Gastroesophageal sphincter (tissue), 4 donors: ENCODE results near the gene MTX2. TPM values are rescaled to one million over a fixed set of nuclear protein-coding genes. Genes with fewer than 3 reads are reported as not detected.

Experiments
- ATAC-seq: fragments of 150-250 bp; one replicate; pipeline ENCODE4 v1.9.1; 2016; ENCODE audit warnings: mild to moderate bottlenecking, moderate library complexity
- H3K27ac ChIP-seq, 4 donors: fragments of 200-600 bp; sonication (generic) in 3 of 4; 1 replicate in 3 of 4; 2 replicates in 1 of 4; pipeline ENCODE4 v1.5.1; 2016 to 2019
- H3K27me3 ChIP-seq: fragments of 200-600 bp; sonication (generic); one replicate; pipeline ENCODE4 v1.5.1; 2019
- H3K36me3 ChIP-seq, 2 donors: fragments of 200-600 bp; sonication (generic); one replicate each; pipeline ENCODE4 v1.5.1; 2019; ENCODE audit warnings: control low read depth in 1 of 2
- H3K4me1 ChIP-seq, 3 donors: fragments of 200-600 bp; sonication (generic); 1 replicate in 2 of 3; 2 replicates in 1 of 3; pipeline ENCODE4 v1.5.1; 2016 to 2019; ENCODE audit warnings: control low read depth in 2 of 3
- H3K4me3 ChIP-seq, 2 donors: fragments of 200-600 bp; sonication (generic); one replicate each; pipeline ENCODE4 v1.5.1; 2019; ENCODE audit warnings: mild to moderate bottlenecking in 1 of 2, moderate library complexity in 1 of 2
- H3K9me3 ChIP-seq, 3 donors: fragments of 200-600 bp; sonication (generic); one replicate each; pipeline ENCODE4 v1.5.1; 2017 to 2019; ENCODE audit warnings: control low read depth in 2 of 3
- EP300 ChIP-seq: sonication (generic); formaldehyde crosslinking; IDR thresholded peaks from one replicate; pipeline ENCODE4 v1.6.1; 2017; ENCODE audit warnings: antibody characterized with exemption, mild to moderate bottlenecking
- POLR2A ChIP-seq, 2 donors: fragments of 450-650 bp; IDR thresholded peaks; one replicate each; pipeline ENCODE4 v1.6.1; 2017; ENCODE audit warnings: antibody characterized with exemption in 2 of 2, mild to moderate bottlenecking in 2 of 2, moderate library complexity in 1 of 2
- POLR2AphosphoS5 ChIP-seq: sonication (generic); formaldehyde crosslinking; IDR thresholded peaks from one replicate; pipeline ENCODE4 v1.6.1; 2017; ENCODE audit warnings: antibody characterized with exemption
- WGBS, 2 donors: methylation state at CpG; one replicate each; pipeline ENCODE4 v1.1.5; 2018; ENCODE audit warnings: low coverage in 1 of 2; 5-methylcytosine and 5-hydroxymethylcytosine counted together
- total RNA-seq, 4 donors: library from RNA; depleted of rRNA; stranded (reverse); fragments of >200 nt; gene quantifications; one replicate each; pipeline ENCODE4 v1.1.0, GENCODE V29; 2016
- TF ChIP-seq, protein P1 (sequence below), 4 experiments: fragments of 200-600 bp in 2 of 4; fragments of 450-650 bp in 2 of 4; sonication (generic) in 1 of 4; IDR thresholded peaks; one replicate each; pipeline ENCODE4 v1.5.1; 2017 to 2019; ENCODE audit warnings: antibody characterized with exemption in 4 of 4, mild to moderate bottlenecking in 2 of 4, moderate library complexity in 2 of 4

Gene MTX2
- total RNA-seq, 4 donors from 2014 or later, result 21.3 to 41.1 (median 29.4) TPM

DNA sequence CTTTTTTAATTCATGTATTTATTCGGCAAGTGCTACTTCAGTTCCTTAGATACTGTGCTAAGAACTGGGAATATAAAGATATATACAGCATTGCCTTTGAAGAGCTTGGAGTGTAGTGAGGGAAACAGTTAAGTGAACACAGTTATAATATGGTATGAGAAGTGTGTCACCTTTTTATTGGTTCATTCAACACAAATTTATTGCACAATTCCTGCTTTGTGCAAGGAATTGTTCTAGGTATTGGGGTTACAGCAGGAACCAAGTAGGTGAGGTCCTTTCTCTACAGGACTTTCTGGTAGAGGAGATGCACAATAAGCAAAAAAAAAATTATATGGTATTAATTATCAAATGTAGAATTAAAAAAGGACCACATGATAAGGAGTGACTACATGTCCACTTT is 65.5 kb downstream of the MTX2 start:
- H3K4me1 ChIP-seq, result no peaks in the 10 kb centered on the region
- no peaks in the 10 kb centered on the region for H3K9me3 ChIP-seq
- H3K36me3 ChIP-seq, result peaks cover 0 to 23% of the 10 kb centered on the region in 2 donors
- TF ChIP-seq, protein P1, sequence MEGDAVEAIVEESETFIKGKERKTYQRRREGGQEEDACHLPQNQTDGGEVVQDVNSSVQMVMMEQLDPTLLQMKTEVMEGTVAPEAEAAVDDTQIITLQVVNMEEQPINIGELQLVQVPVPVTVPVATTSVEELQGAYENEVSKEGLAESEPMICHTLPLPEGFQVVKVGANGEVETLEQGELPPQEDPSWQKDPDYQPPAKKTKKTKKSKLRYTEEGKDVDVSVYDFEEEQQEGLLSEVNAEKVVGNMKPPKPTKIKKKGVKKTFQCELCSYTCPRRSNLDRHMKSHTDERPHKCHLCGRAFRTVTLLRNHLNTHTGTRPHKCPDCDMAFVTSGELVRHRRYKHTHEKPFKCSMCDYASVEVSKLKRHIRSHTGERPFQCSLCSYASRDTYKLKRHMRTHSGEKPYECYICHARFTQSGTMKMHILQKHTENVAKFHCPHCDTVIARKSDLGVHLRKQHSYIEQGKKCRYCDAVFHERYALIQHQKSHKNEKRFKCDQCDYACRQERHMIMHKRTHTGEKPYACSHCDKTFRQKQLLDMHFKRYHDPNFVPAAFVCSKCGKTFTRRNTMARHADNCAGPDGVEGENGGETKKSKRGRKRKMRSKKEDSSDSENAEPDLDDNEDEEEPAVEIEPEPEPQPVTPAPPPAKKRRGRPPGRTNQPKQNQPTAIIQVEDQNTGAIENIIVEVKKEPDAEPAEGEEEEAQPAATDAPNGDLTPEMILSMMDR (IDR thresholded peaks at IDR 0.05), result no peak
- TF ChIP-seq POLR2A (IDR thresholded peaks at IDR 0.05) (no peak), EP300 (no peak), POLR2AphosphoS5 (no peak)
- 100% methylated on average over 1 of the region's 1 CpG for WGBS, 2 donors
- H3K27ac ChIP-seq, result no peak overlapping the region
- no peak overlapping the region for H3K4me3 ChIP-seq
- no peak for ATAC-seq
- no peaks in the 10 kb centered on the region for H3K27me3 ChIP-seq

DNA sequence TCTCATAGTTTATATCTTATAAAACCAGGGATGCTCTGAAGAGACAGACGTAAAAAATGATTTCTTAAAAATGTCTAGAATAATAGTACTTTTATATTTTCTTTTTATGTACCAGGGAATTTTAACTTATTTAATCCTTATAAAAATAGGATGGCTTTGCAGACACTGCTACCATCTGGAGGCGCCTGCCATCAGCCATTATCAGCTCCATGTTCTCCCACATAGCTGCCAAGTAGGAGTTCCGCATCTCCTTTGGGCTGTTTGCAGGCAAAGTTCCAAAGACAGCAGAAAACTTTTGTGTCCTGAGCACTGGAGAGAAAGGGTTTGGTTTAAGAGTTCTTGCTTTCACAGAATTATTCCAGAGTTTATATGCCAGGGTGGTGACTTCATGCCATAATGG is 69.2 kb downstream of the MTX2 start:
- no peak for ATAC-seq
- WGBS, 2 donors, result 47 to 73% methylated on average over 2 to 3 of the region's 3 CpGs
- H3K36me3 ChIP-seq, result peaks cover 0 to 15% of the 10 kb centered on the region in 2 donors
- no peaks in the 10 kb centered on the region for H3K4me1 ChIP-seq
- H3K27ac ChIP-seq, result no peak overlapping the region
- no peak overlapping the region for H3K4me3 ChIP-seq
- no peaks in the 10 kb centered on the region for H3K27me3 ChIP-seq
- TF ChIP-seq POLR2A (IDR thresholded peaks at IDR 0.05), result no peak
- TF ChIP-seq, protein P1 (IDR thresholded peaks at IDR 0.05), result no peak
- no peak for TF ChIP-seq EP300
- TF ChIP-seq POLR2AphosphoS5, result no peak
- H3K9me3 ChIP-seq, result no peaks in the 10 kb centered on the region

DNA sequence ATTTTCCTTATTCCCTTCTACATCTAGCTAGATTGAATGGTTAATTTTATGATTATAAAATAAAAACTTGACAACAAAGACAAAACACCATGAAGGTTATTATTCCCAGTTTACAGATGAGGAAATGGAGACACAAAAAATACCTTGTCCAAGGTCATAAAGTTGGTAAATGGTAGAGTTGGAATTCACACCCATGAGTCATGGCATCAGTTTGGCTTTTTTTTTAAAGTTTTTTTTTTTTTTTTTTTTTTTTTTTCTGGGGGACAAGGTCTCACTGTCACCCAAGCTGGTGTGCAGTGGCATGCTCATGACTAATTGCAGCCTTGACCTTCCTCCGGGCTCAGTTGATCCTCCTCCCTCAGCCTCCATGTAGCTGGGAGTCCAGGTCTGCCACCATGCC is 70.0 kb downstream of the MTX2 start:
- 100% methylated on average over 1 of the region's 1 CpG for WGBS, 2 donors
- Histone ChIP-seq H3K4me1 (no peaks in the 10 kb centered on the region), H3K36me3 (peaks cover 0 to 15% of the 10 kb centered on the region in 2 donors), H3K4me3 (no peak overlapping the region), H3K9me3 (no peaks in the 10 kb centered on the region), H3K27me3 (no peaks in the 10 kb centered on the region), H3K27ac (no peak overlapping the region)
- TF ChIP-seq POLR2A (IDR thresholded peaks at IDR 0.05), result no peak
- TF ChIP-seq POLR2AphosphoS5, result no peak
- no peak for TF ChIP-seq EP300
- TF ChIP-seq, protein P1 (IDR thresholded peaks at IDR 0.05), result no peak
- no peak for ATAC-seq

DNA sequence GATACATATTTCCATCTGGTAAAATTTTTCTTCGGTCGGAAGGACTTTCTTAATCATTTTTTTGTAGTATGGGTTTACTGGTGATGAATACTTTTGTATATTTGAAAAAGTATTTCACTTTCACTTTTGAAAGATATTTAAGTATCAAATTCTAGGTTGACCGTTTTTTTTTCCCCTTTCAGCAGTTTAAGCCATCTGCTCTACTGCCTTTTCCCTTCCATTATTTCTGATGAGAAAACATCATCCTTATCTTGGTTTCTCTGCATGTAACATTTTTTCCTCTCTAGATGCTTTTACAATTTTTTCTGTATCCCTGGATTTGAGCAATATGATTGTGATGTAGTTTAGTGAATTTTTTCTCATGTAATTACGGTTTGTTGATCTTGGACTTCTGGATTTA is 87.0 kb downstream of the MTX2 start:
- Histone ChIP-seq H3K4me1 (no peaks in the 10 kb centered on the region), H3K36me3 (no peaks in the 10 kb centered on the region), H3K27ac (no peak overlapping the region), H3K4me3 (no peak overlapping the region), H3K9me3 (no peaks in the 10 kb centered on the region), H3K27me3 (no peaks in the 10 kb centered on the region)
- TF ChIP-seq, protein P1 (IDR thresholded peaks at IDR 0.05), result no peak
- TF ChIP-seq POLR2A (IDR thresholded peaks at IDR 0.05) (no peak), POLR2AphosphoS5 (no peak), EP300 (no peak)
- 81 to 85% methylated on average over 3 to 4 of the region's 4 CpGs for WGBS, 2 donors
- no peak for ATAC-seq

DNA sequence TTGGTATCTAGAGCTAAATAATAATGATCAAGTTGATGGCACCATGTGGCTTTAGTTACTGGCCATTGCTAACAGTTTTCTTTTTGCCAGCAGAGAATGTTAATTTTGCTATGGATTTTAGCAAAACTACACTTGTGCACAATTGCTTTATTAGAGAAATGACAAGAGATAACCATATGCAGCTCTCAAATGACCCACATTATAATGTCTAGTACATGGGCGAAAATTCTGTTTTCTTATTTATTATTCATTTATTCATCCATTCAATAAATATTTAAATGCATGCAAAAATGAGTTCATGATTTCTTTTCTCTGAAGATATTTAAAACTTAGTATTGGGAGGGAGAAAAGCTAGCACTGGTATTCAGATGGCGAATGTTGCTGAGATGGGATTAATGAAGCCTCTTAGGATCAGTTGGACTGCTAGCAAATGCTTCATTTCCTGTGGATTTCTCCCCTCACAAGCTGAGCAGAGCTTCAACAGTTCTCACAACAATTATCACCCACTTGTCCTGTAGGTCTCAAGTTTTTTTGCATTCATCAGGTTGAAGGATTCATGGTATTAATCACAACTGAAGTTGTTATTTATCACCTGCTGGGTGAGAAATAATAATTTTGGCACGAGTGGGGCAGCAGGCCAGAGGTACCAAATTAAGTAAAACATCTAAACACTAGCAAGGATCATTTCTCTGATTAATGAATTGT is 95.2 kb downstream of the MTX2 start:
- 75 to 79% methylated on average over 3 of the region's 3 CpGs for WGBS, 2 donors
- H3K27ac ChIP-seq, result no peak overlapping the region
- H3K4me1 ChIP-seq, result no peaks in the 10 kb centered on the region
- no peaks in the 10 kb centered on the region for H3K9me3 ChIP-seq
- no peak for TF ChIP-seq POLR2A (IDR thresholded peaks at IDR 0.05)
- no peak for TF ChIP-seq POLR2AphosphoS5
- TF ChIP-seq, protein P1 (IDR thresholded peaks at IDR 0.05), result no peak
- no peak for TF ChIP-seq EP300
- H3K4me3 ChIP-seq, result no peak overlapping the region
- H3K36me3 ChIP-seq, result no peaks in the 10 kb centered on the region
- ATAC-seq, result no peak
- no peaks in the 10 kb centered on the region for H3K27me3 ChIP-seq
